ENCODE measurements around the gene OTOP3. TPM values are rescaled to one million over a fixed set of nuclear protein-coding genes. Genes with fewer than 3 reads are reported as not detected.

The OTOP3 gene
- total RNA-seq, 1 donor from 2014 or later = not detected

DNA sequence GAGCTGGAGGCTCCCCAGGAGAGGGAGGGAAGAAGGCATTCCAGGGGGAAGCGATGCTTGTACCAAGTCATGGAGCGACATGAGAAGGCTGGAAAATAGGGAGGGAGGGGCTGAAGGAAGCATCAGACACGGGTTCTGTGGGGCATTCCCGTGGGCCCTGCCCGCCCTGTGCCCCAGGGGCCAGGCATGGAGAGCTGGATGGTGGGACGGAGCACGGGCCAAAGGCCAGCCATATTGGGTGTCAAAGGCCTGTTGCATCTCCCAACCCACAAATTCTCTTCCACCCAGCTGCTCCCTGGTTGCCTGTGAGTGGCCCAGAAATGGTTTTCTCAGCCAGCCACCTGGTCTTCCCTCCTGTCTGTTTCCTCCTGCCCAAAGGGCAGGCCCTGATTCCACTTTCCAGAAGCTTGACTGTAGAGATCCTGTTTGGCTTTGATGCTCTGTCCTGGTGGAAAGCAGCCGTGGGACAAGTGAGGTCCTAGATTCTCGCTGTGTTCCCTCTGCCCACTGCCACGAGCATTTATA is 54.9 kb downstream of the OTOP3 start:
- intact Hi-C loops (cut with DNase I) = no loop called here

GRCh38 chr17:74992223-74992622 is 56.5 kb downstream of the OTOP3 start:
- no peaks in the 10 kb centered on the region for H3K27me3 ChIP-seq
- no peaks in the 10 kb centered on the region for H3K9me3 ChIP-seq
- no peak overlapping the region for H3K27ac ChIP-seq
- H3K4me3 ChIP-seq = no peak overlapping the region
- intact Hi-C loops (cut with DNase I) = no loop called here
- peaks cover 3% of the 10 kb centered on the region in 2 donors for H3K4me1 ChIP-seq
- H3K36me3 ChIP-seq = no peaks in the 10 kb centered on the region
- no peak for DNase-seq (ENCODE audit: low spot score in 2 of 2)
- TF ChIP-seq CTCF (IDR thresholded peaks at IDR 0.05) = no peak

More for the DNA sequence above, 54.9 kb downstream of the OTOP3 start:
- Histone ChIP-seq H3K4me1 (peaks cover 3 to 6% of the 10 kb centered on the region in 2 donors), H3K27ac (no peak overlapping the region), H3K9me3 (no peaks in the 10 kb centered on the region), H3K4me3 (no peak overlapping the region), H3K36me3 (no peaks in the 10 kb centered on the region), H3K27me3 (no peaks in the 10 kb centered on the region)
- no peak for DNase-seq (ENCODE audit: low spot score in 2 of 2)
- no peak for TF ChIP-seq CTCF (IDR thresholded peaks at IDR 0.05)

DNA sequence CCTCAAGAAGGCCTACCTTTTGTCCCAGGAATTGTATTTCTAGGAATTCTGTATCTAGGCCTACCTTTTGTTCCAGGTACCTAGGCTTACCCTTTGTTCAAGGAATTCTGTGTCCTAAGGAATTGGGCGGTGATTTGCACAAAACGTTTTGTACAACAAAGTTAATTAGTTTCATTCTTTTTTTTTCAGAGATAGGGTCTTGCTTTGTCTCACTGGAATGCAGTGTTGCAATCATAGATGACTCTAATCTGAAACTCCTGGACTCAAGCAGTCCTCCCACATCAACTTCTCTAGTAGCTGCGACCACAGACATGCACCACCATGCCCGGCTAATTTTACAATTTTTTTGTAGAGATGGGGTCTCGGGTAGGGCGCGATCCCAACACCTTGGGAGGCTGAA is 58.7 kb downstream of the OTOP3 start:
- Histone ChIP-seq H3K27ac (no peak overlapping the region), H3K27me3 (no peaks in the 10 kb centered on the region), H3K4me3 (no peak overlapping the region), H3K36me3 (peaks cover under 1 to 2% of the 10 kb centered on the region in 2 donors), H3K4me1 (no peaks in the 10 kb centered on the region), H3K9me3 (no peaks in the 10 kb centered on the region)
- DNase-seq (ENCODE audit: low spot score in 2 of 2) = no peak
- intact Hi-C loops (cut with DNase I) = no loop called here
- TF ChIP-seq CTCF (IDR thresholded peaks at IDR 0.05) = no peak

GRCh38 chr17:74995847-74996246 is 60.1 kb downstream of the OTOP3 start:
- intact Hi-C loops (cut with DNase I) = no loop called here
- Histone ChIP-seq H3K4me1 (no peaks in the 10 kb centered on the region), H3K4me3 (no peak overlapping the region), H3K27me3 (no peaks in the 10 kb centered on the region), H3K9me3 (no peaks in the 10 kb centered on the region), H3K36me3 (peaks cover 7 to 14% of the 10 kb centered on the region in 2 donors), H3K27ac (no peak overlapping the region)
- DNase-seq (ENCODE audit: low spot score in 2 of 2) = no peak
- TF ChIP-seq CTCF (IDR thresholded peaks at IDR 0.05) = no peak

- Histone ChIP-seq H3K9me3 (no peaks in the 10 kb centered on the region), H3K27me3 (no peaks in the 10 kb centered on the region), H3K4me3 (no peak overlapping the region), H3K27ac (no peak overlapping the region), H3K4me1 (no peaks in the 10 kb centered on the region), H3K36me3 (peaks cover 32 to 43% of the 10 kb centered on the region in 2 donors)
- DNase-seq (ENCODE audit: low spot score in 2 of 2) = no peak
- no peak for TF ChIP-seq CTCF (IDR thresholded peaks at IDR 0.05)
- intact Hi-C loops (cut with DNase I) = no loop called here
Observed at GRCh38 chr17:74998783-74999182, 63.1 kb downstream of the OTOP3 start.

DNA sequence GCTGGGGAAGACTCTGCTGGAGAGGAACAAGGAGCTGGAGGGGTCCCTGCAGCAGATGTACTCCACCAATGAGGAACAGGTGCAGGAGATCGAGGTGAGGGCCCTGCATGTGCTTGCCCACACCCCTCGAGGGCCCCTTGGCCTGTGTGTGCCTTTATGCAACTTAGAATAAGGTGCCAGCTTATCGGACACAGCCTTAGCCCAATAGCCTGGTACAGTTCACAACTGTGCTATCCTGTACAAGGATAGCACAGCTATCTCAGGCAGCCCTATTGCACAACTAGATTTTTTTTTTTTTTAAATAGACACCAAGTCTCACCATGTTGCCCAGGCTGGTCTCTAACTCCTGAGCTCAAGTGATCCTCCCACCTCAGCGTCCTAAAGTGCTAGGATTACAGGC is 63.8 kb downstream of the OTOP3 start:
- H3K4me3 ChIP-seq = no peak overlapping the region
- no peak for TF ChIP-seq CTCF (IDR thresholded peaks at IDR 0.05)
- no peaks in the 10 kb centered on the region for H3K27me3 ChIP-seq
- H3K36me3 ChIP-seq = peaks cover 39 to 49% of the 10 kb centered on the region in 2 donors
- no peak for DNase-seq (ENCODE audit: low spot score in 2 of 2)
- H3K27ac ChIP-seq = no peak overlapping the region
- intact Hi-C loops (cut with DNase I) = no loop called here
- no peaks in the 10 kb centered on the region for H3K9me3 ChIP-seq
- no peaks in the 10 kb centered on the region for H3K4me1 ChIP-seq
